ENCODE measurements around the gene ABHD11. TPM values are rescaled to one million over a fixed set of nuclear protein-coding genes. Genes with fewer than 3 reads are reported as not detected.

The ABHD11 gene
- total and polyA plus RNA-seq, 4 donors: 9.9 to 22.3 (median 15.8) TPM

- H3K4me3 ChIP-seq (ENCODE audit: low read depth, low read length): no peak within 1 kb of the TSS
Observed at GRCh38 chr7:73770002-73770859, 31.6 kb upstream of the ABHD11 start, which contains the start of gene CLDN3. CLDN3 (minus strand) TSS chr7:73770270; CDS start chr7:73770049, 221 bp downstream.

GRCh38 chr7:73769481-73770001 is 30.9 kb upstream of the ABHD11 start:
- Histone ChIP-seq H3K4me3 (ENCODE audit: low read depth, low read length) (no peak overlapping the region), H3K27ac (ENCODE audit: low read depth, low read length) (no peak overlapping the region), H3K4me1 (ENCODE audit: control insufficient read depth, insufficient read depth, low read length) (peaks cover 14% of the 10 kb centered on the region), H3K27me3 (ENCODE audit: control insufficient read depth, insufficient read depth, low read length) (peaks cover 36% of the 10 kb centered on the region), H3K36me3 (ENCODE audit: control insufficient read depth, insufficient read depth, low read length) (no peaks in the 10 kb centered on the region), H3K9me3 (ENCODE audit: control insufficient read depth, insufficient read depth, low read length) (no peaks in the 10 kb centered on the region)
- WGBS (ENCODE audit: insufficient coverage): 16% methylated on average over 49 of the region's 49 CpGs
- no peak for DNase-seq (ENCODE audit: low read depth in 4 of 6, low spot score in 6 of 6)

More at GRCh38 chr7:73770002-73770859, 31.6 kb upstream of the ABHD11 start, which contains the start of gene CLDN3:
- under 1% methylated on average over 81 of the region's 82 CpGs for WGBS (ENCODE audit: insufficient coverage)
- Histone ChIP-seq H3K36me3 (ENCODE audit: control insufficient read depth, insufficient read depth, low read length) (no peaks in the 10 kb centered on the region), H3K4me1 (ENCODE audit: control insufficient read depth, insufficient read depth, low read length) (peaks cover 14% of the 10 kb centered on the region), H3K27me3 (ENCODE audit: control insufficient read depth, insufficient read depth, low read length) (peaks cover 36% of the 10 kb centered on the region), H3K27ac (ENCODE audit: low read depth, low read length) (no peak within 1 kb of the TSS), H3K9me3 (ENCODE audit: control insufficient read depth, insufficient read depth, low read length) (no peaks in the 10 kb centered on the region)
- DNase-seq (ENCODE audit: low read depth in 4 of 6, low spot score in 6 of 6): no peak

GRCh38 chr7:73768641-73769480 is 30.3 kb upstream of the ABHD11 start:
- no peak for DNase-seq (ENCODE audit: low read depth in 4 of 6, low spot score in 6 of 6)
- Histone ChIP-seq H3K36me3 (ENCODE audit: control insufficient read depth, insufficient read depth, low read length) (no peaks in the 10 kb centered on the region), H3K27me3 (ENCODE audit: control insufficient read depth, insufficient read depth, low read length) (peaks cover 36% of the 10 kb centered on the region), H3K27ac (ENCODE audit: low read depth, low read length) (no peak overlapping the region), H3K4me3 (ENCODE audit: low read depth, low read length) (no peak overlapping the region), H3K4me1 (ENCODE audit: control insufficient read depth, insufficient read depth, low read length) (peaks cover 14% of the 10 kb centered on the region), H3K9me3 (ENCODE audit: control insufficient read depth, insufficient read depth, low read length) (no peaks in the 10 kb centered on the region)
- 39% methylated on average over 47 of the region's 53 CpGs for WGBS (ENCODE audit: insufficient coverage)

GRCh38 chr7:73766556-73767229 is 28.1 kb upstream of the ABHD11 start:
- no peak overlapping the region for H3K27ac ChIP-seq (ENCODE audit: low read depth, low read length)
- DNase-seq (ENCODE audit: low read depth in 4 of 6, low spot score in 6 of 6): no peak
- no peaks in the 10 kb centered on the region for H3K9me3 ChIP-seq (ENCODE audit: control insufficient read depth, insufficient read depth, low read length)
- no peaks in the 10 kb centered on the region for H3K36me3 ChIP-seq (ENCODE audit: control insufficient read depth, insufficient read depth, low read length)
- no peak overlapping the region for H3K4me3 ChIP-seq (ENCODE audit: low read depth, low read length)
- 80% methylated on average over 10 of the region's 17 CpGs for WGBS (ENCODE audit: insufficient coverage)
- peaks cover 36% of the 10 kb centered on the region for H3K27me3 ChIP-seq (ENCODE audit: control insufficient read depth, insufficient read depth, low read length)
- H3K4me1 ChIP-seq (ENCODE audit: control insufficient read depth, insufficient read depth, low read length): peaks cover 14% of the 10 kb centered on the region

GRCh38 chr7:73762659-73762999 is 24.0 kb upstream of the ABHD11 start:
- no peak overlapping the region for H3K4me3 ChIP-seq (ENCODE audit: low read depth, low read length)
- no peaks in the 10 kb centered on the region for H3K9me3 ChIP-seq (ENCODE audit: control insufficient read depth, insufficient read depth, low read length)
- no peak for DNase-seq (ENCODE audit: low read depth in 4 of 6, low spot score in 6 of 6)
- 85% methylated on average over 1 of the region's 1 CpG for WGBS (ENCODE audit: insufficient coverage)
- no peak overlapping the region for H3K27ac ChIP-seq (ENCODE audit: low read depth, low read length)
- no peaks in the 10 kb centered on the region for H3K4me1 ChIP-seq (ENCODE audit: control insufficient read depth, insufficient read depth, low read length)
- H3K36me3 ChIP-seq (ENCODE audit: control insufficient read depth, insufficient read depth, low read length): no peaks in the 10 kb centered on the region
- peaks cover 2% of the 10 kb centered on the region for H3K27me3 ChIP-seq (ENCODE audit: control insufficient read depth, insufficient read depth, low read length)

GRCh38 chr7:73761854-73762658 is 23.5 kb upstream of the ABHD11 start:
- 20% methylated on average over 5 of the region's 8 CpGs for WGBS (ENCODE audit: insufficient coverage)
- H3K27me3 ChIP-seq (ENCODE audit: control insufficient read depth, insufficient read depth, low read length): peaks cover 2% of the 10 kb centered on the region
- no peak overlapping the region for H3K27ac ChIP-seq (ENCODE audit: low read depth, low read length)
- H3K4me1 ChIP-seq (ENCODE audit: control insufficient read depth, insufficient read depth, low read length): no peaks in the 10 kb centered on the region
- DNase-seq (ENCODE audit: low read depth in 4 of 6, low spot score in 6 of 6): no peak
- no peak overlapping the region for H3K4me3 ChIP-seq (ENCODE audit: low read depth, low read length)
- no peaks in the 10 kb centered on the region for H3K9me3 ChIP-seq (ENCODE audit: control insufficient read depth, insufficient read depth, low read length)
- no peaks in the 10 kb centered on the region for H3K36me3 ChIP-seq (ENCODE audit: control insufficient read depth, insufficient read depth, low read length)

- DNase-seq (ENCODE audit: low read depth in 4 of 6, low spot score in 6 of 6): no peak
- H3K4me1 ChIP-seq (ENCODE audit: control insufficient read depth, insufficient read depth, low read length): no peaks in the 10 kb centered on the region
- WGBS (ENCODE audit: insufficient coverage): 80% methylated on average over 5 of the region's 7 CpGs
- no peaks in the 10 kb centered on the region for H3K9me3 ChIP-seq (ENCODE audit: control insufficient read depth, insufficient read depth, low read length)
- no peaks in the 10 kb centered on the region for H3K27me3 ChIP-seq (ENCODE audit: control insufficient read depth, insufficient read depth, low read length)
- H3K36me3 ChIP-seq (ENCODE audit: control insufficient read depth, insufficient read depth, low read length): no peaks in the 10 kb centered on the region
- H3K27ac ChIP-seq (ENCODE audit: low read depth, low read length): no peak overlapping the region
- H3K4me3 ChIP-seq (ENCODE audit: low read depth, low read length): no peak overlapping the region
Observed at GRCh38 chr7:73758581-73759138, 20.1 kb upstream of the ABHD11 start.

- 91% methylated on average over 6 of the region's 16 CpGs for WGBS (ENCODE audit: insufficient coverage)
- Histone ChIP-seq H3K4me1 (ENCODE audit: control insufficient read depth, insufficient read depth, low read length) (peaks cover 9% of the 10 kb centered on the region), H3K9me3 (ENCODE audit: control insufficient read depth, insufficient read depth, low read length) (no peaks in the 10 kb centered on the region), H3K36me3 (ENCODE audit: control insufficient read depth, insufficient read depth, low read length) (no peaks in the 10 kb centered on the region), H3K27me3 (ENCODE audit: control insufficient read depth, insufficient read depth, low read length) (no peaks in the 10 kb centered on the region), H3K4me3 (ENCODE audit: low read depth, low read length) (no peak overlapping the region), H3K27ac (ENCODE audit: low read depth, low read length) (no peak overlapping the region)
- no peak for DNase-seq (ENCODE audit: low read depth in 4 of 6, low spot score in 6 of 6)
Observed at GRCh38 chr7:73749931-73750776, 11.6 kb upstream of the ABHD11 start.

Measured in spinal cord (tissue), 10 donors.